IPS DF 19.7 (cell line): ENCODE measurements around the gene BRCA1.
"Not testable (repeated sequence)": the region's sequence is repeated elsewhere in the genome, so short reads cannot be mapped to it uniquely, and the experiment has no call there.

ENCODE experiments used
- DNase-seq: peaks from one replicate; pipeline ENCODE4 v3.0.0-alpha.2; 2013; ENCODE audit warnings: low read depth, low spot score

Gene BRCA1

GRCh38 chr17:43003542-43004172, 121.5 kb downstream of the BRCA1 start:
- no peak for DNase-seq

GRCh38 chr17:43000894-43001293, 124.3 kb downstream of the BRCA1 start:
- not testable (repeated sequence) for DNase-seq

GRCh38 chr17:42999003-42999525, 126.1 kb downstream of the BRCA1 start:
- no peak for DNase-seq

- DNase-seq, result peak; percentile 100
Measured at GRCh38 chr17:42997984-42998938, 126.9 kb downstream of the BRCA1 start, which contains the start of gene RPL27. TSS of gene RPL27 (plus strand) at chr17:42998419. CDS start at chr17:42998751, 332 bp downstream.

GRCh38 chr17:42997390-42997983, 127.7 kb downstream of the BRCA1 start:
- DNase-seq, result no peak
